HepG2 (cell line): ENCODE measurements around the gene DHX29. TPM values are rescaled to one million over a fixed set of nuclear protein-coding genes. Genes with fewer than 3 reads are reported as not detected.

Experiments
- MED1 ChIP-seq: sonication (generic); formaldehyde crosslinking; IDR thresholded peaks from 2 replicates; pipeline ENCODE4 v1.4.0; 2020; ENCODE audit warnings: missing genetic modification reagents
- NFE2L2 ChIP-seq: fragments of 150-350 bp; IDR thresholded peaks from 2 replicates; pipeline ENCODE4 v1.6.1; 2014; ENCODE audit warnings: low read length
- RXRB ChIP-seq: IDR thresholded peaks from 2 replicates; pipeline ENCODE4 v1.6.1; 2016; ENCODE audit warnings: borderline replicate concordance, missing genetic modification reagents, missing compliant biosample characterization
- SKI ChIP-seq: fragments of 450-650 bp; IDR thresholded peaks from one replicate; pipeline ENCODE4 v1.6.1; 2018; ENCODE audit warnings: mild to moderate bottlenecking; ENCODE audit not compliant: partially characterized antibody
- TARDBP ChIP-seq: sonication (generic); formaldehyde crosslinking; IDR thresholded peaks from 2 replicates; pipeline ENCODE4 v1.8.0; 2022; ENCODE audit warnings: mild to moderate bottlenecking, missing genetic modification reagents
- ZBTB1 ChIP-seq: sonication (generic); formaldehyde crosslinking; IDR thresholded peaks from 2 replicates; pipeline ENCODE4 v1.4.0; 2020; ENCODE audit warnings: missing genetic modification reagents, borderline replicate concordance
- ZBTB3 ChIP-seq: sonication (generic); formaldehyde crosslinking; IDR thresholded peaks from 2 replicates; pipeline ENCODE4 v1.4.0; 2020; ENCODE audit warnings: low read depth, mild to moderate bottlenecking, moderate library complexity, missing genetic modification reagents, borderline replicate concordance
- ZMYM4 ChIP-seq: sonication (generic); formaldehyde crosslinking; IDR thresholded peaks from 2 replicates; pipeline ENCODE4 v1.8.1; 2023; ENCODE audit warnings: mild to moderate bottlenecking, missing genetic modification reagents
- ZNF263 ChIP-seq: sonication (generic); formaldehyde crosslinking; IDR thresholded peaks from 2 replicates; pipeline ENCODE4 v1.4.0; 2020; ENCODE audit warnings: missing genetic modification reagents
- ZNF331 ChIP-seq: sonication (generic); formaldehyde crosslinking; IDR thresholded peaks from 2 replicates; pipeline ENCODE4 v1.4.0; 2020; ENCODE audit warnings: missing genetic modification reagents
- ZNF615 ChIP-seq: sonication (generic); formaldehyde crosslinking; IDR thresholded peaks from 2 replicates; pipeline ENCODE4 v1.5.0; 2020; ENCODE audit warnings: mild to moderate bottlenecking, missing genetic modification reagents, borderline replicate concordance
- ZNF7 ChIP-seq: IDR thresholded peaks from 2 replicates; pipeline ENCODE4 v1.6.1; 2016; ENCODE audit warnings: missing biosample characterization, missing genetic modification reagents
- ZNF777 ChIP-seq: sonication (generic); formaldehyde crosslinking; IDR thresholded peaks from 2 replicates; pipeline ENCODE4 v1.4.0; 2020; ENCODE audit warnings: missing genetic modification reagents
- polyA plus RNA-seq, 8 experiments: library from polyadenylated mRNA; depleted of rRNA in 3 of 8; stranded (reverse) in 7 of 8; unstranded in 1 of 8; fragments of >200 nt; fragmentation: Illumina TruSeq in 4 of 8; extraction: Trizol in 4 of 8; gene quantifications; 2 replicates each; pipeline versions ENCODE4 v1.2.1 to v1.2.3, GENCODE V29; 2011 to 2016; ENCODE audit warnings: low read depth in 4 of 8, missing spikeins in 1 of 8, mixed read lengths in 1 of 8; ENCODE audit not compliant: insufficient read depth in 1 of 8
- total RNA-seq, 5 experiments: library from RNA; depleted of rRNA; stranded (reverse); fragments of >200 nt; fragmentation: Illumina TruSeq; extraction: Trizol; gene quantifications; 2 replicates each; pipeline ENCODE4 v1.2.3, GENCODE V29; 2016; ENCODE audit warnings: low read depth in 1 of 5
- TF ChIP-seq, protein P1 (sequence below): sonication (generic); formaldehyde crosslinking; conservative IDR thresholded peaks from 2 replicates; pipeline ENCODE4 v1.4.0; 2020; ENCODE audit warnings: missing genetic modification reagents
- TF ChIP-seq, protein P2 (sequence below): IDR thresholded peaks from 2 replicates; pipeline ENCODE4 v1.6.1; 2016; ENCODE audit warnings: low read depth, borderline replicate concordance
- TF ChIP-seq, protein P3 (sequence below): sonication (generic); formaldehyde crosslinking; IDR thresholded peaks from 2 replicates; pipeline ENCODE4 v1.5.0; 2020; ENCODE audit warnings: mild to moderate bottlenecking, missing genetic modification reagents, moderate library complexity

DHX29 gene
- total and polyA plus RNA-seq, 2 of the 13 experiments (the other 11 are each of a cell fraction or from before 2014, with no cell fraction given), result 1.9 to 22.0 TPM

DNA sequence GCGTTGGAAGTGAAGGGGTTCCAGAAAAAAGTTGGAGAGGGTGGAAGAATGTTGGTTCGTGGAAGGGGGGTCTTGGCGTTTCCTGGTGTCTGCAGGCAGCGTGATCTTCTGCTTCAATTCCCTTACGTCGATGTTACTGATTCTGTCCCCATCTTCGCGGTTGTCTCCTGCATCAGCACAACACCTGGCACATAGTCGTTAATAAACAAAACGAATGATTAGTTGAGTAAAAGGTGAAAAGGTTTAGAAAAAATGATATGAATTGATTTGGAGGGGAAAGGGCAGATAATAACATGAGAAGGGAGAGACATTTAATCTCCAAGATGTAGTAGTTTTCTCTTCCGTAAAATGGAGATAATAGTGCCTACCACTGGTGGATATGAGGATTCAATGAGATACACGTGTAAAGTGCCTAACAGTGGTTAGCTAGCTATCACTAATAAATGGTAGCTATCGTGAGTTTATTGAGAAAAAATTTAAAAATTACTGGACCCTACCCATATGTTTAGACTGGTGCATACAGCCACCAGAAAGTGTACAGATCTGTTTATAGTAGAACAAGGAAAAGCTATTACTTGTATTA is 851 bp upstream of the DHX29 start (continued):
- TF ChIP-seq SKI (no peak), ZNF777 (peak; percentile 89), ZMYM4 (CRISPR knock-in tag) (no peak), RXRB (CRISPR knock-in tag) (no peak), ZNF615 (CRISPR knock-in tag) (no peak), TARDBP (CRISPR knock-in tag) (no peak), NFE2L2 (no peak), MED1 (0 out of 2 replicates have a peak, but pooled peaks have one; percentile 0), ZBTB1 (CRISPR knock-in tag) (no peak), ZNF7 (CRISPR knock-in tag) (no peak), ZBTB3 (no peak), ZNF331 (CRISPR knock-in tag) (no peak), ZNF263 (CRISPR knock-in tag) (no peak)
- TF ChIP-seq, protein P1, sequence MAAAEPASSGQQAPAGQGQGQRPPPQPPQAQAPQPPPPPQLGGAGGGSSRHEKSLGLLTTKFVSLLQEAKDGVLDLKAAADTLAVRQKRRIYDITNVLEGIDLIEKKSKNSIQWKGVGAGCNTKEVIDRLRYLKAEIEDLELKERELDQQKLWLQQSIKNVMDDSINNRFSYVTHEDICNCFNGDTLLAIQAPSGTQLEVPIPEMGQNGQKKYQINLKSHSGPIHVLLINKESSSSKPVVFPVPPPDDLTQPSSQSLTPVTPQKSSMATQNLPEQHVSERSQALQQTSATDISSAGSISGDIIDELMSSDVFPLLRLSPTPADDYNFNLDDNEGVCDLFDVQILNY, result no peak
- TF ChIP-seq, protein P2, sequence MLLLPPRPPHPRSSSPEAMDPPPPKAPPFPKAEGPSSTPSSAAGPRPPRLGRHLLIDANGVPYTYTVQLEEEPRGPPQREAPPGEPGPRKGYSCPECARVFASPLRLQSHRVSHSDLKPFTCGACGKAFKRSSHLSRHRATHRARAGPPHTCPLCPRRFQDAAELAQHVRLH (CRISPR knock-in tag), result 0 out of 2 replicates have a peak, but pooled peaks have one; percentile 1
- TF ChIP-seq, protein P3, sequence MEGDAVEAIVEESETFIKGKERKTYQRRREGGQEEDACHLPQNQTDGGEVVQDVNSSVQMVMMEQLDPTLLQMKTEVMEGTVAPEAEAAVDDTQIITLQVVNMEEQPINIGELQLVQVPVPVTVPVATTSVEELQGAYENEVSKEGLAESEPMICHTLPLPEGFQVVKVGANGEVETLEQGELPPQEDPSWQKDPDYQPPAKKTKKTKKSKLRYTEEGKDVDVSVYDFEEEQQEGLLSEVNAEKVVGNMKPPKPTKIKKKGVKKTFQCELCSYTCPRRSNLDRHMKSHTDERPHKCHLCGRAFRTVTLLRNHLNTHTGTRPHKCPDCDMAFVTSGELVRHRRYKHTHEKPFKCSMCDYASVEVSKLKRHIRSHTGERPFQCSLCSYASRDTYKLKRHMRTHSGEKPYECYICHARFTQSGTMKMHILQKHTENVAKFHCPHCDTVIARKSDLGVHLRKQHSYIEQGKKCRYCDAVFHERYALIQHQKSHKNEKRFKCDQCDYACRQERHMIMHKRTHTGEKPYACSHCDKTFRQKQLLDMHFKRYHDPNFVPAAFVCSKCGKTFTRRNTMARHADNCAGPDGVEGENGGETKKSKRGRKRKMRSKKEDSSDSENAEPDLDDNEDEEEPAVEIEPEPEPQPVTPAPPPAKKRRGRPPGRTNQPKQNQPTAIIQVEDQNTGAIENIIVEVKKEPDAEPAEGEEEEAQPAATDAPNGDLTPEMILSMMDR, result 0 out of 2 replicates have a peak, but pooled peaks have one; percentile 15
